D721Med (cell line): ENCODE data around the gene GJC1.

ENCODE experiments used
- DNase-seq: peaks from one replicate; pipeline ENCODE4 v3.0.0; 2011; ENCODE audit warnings: low spot score; ENCODE audit not compliant: insufficient read length
- FAIRE-seq: peaks from 2 replicates; lab custom pipeline; 2011; peaks lifted over from hg19 to GRCh38; lab: Jason Lieb, UNC
- CTCF ChIP-seq: IDR thresholded peaks from 2 replicates; pipeline ENCODE4 v1.5.1; 2012; ENCODE audit warnings: mild to moderate bottlenecking, control low read depth; ENCODE audit not compliant: insufficient read depth; ENCODE audit errors: missing control alignments

GJC1 gene

GRCh38 chr17:44829523-44830358 is at the start of gene GJC1:
Gene GJC1, minus strand, starts transcription at chr17:44830287. Its CDS starts 24,470 bp downstream, at chr17:44805817.
- no peak for TF ChIP-seq CTCF
- FAIRE-seq (no peak), DNase-seq (no peak)

GRCh38 chr17:44879376-44879775 is 49.3 kb upstream of the GJC1 start:
- TF ChIP-seq CTCF = no peak
- FAIRE-seq (no peak), DNase-seq (no peak)

- DNase-seq (no peak), FAIRE-seq (no peak)
- peak; percentile 71 for TF ChIP-seq CTCF
These were observed 48.6 kb upstream of the GJC1 start for GRCh38 chr17:44878627-44879221.

GRCh38 chr17:44877121-44877520 is 47.0 kb upstream of the GJC1 start:
- no peak for TF ChIP-seq CTCF
- FAIRE-seq = no peak
- no peak for DNase-seq

- FAIRE-seq (no peak), DNase-seq (peak; percentile 82)
- TF ChIP-seq CTCF = no peak
These were observed 45.7 kb upstream of the GJC1 start for GRCh38 chr17:44875761-44876160.

GRCh38 chr17:44872131-44872768 is 42.2 kb upstream of the GJC1 start:
- DNase-seq (no peak), FAIRE-seq (no peak)
- TF ChIP-seq CTCF = no peak
